BJ (cell line): ENCODE measurements around the gene HNRNPA3. TPM values are rescaled to one million over a fixed set of nuclear protein-coding genes. Genes with fewer than 3 reads are reported as not detected.

ENCODE experiments used
- CTCF ChIA-PET: fragments of 350-600 bp; formaldehyde crosslinking; extraction: SDS; loops from one replicate; lab custom pipeline; 2021; ENCODE audit warnings: antibody characterized with exemption, inconsistent platforms; lab: Yijun Ruan, JAX
- POLR2A ChIA-PET: fragments of 300-600 bp; sonication (Branson Sonifier 250); formaldehyde crosslinking; extraction: SDS; loops from one replicate; lab custom pipeline; 2021; ENCODE audit warnings: antibody characterized with exemption; lab: Charles Lee
- DNase-seq: peaks from one replicate; pipeline ENCODE4 v3.0.0-alpha.2; 2011; ENCODE audit warnings: low read depth
- H3K27me3 ChIP-seq: 2 replicates; pipeline ENCODE4 v1.6.0; 2011; ENCODE audit warnings: low read length; ENCODE audit not compliant: control insufficient read depth, insufficient read depth
- H3K36me3 ChIP-seq: 2 replicates; pipeline ENCODE4 v1.5.1; 2011; ENCODE audit warnings: low read length; ENCODE audit not compliant: control insufficient read depth, insufficient read depth
- H3K4me3 ChIP-seq: 2 replicates; pipeline ENCODE4 v1.5.1; 2011; ENCODE audit warnings: low read depth, mild to moderate bottlenecking, control low read depth, low read length
- CTCF ChIP-seq: IDR thresholded peaks from 2 replicates; pipeline ENCODE4 v1.5.1; 2011; ENCODE audit warnings: low read depth, mild to moderate bottlenecking, control low read depth, inconsistent platforms, low read length, moderate library complexity; ENCODE audit not compliant: insufficient read depth
- polyA plus RNA-seq: library from polyadenylated mRNA; depleted of rRNA; stranded (reverse); fragments of >200 nt; gene quantifications from 2 replicates; pipeline ENCODE4 v1.2.3, GENCODE V29; 2011

Gene HNRNPA3
- polyA plus RNA-seq, 1 experiment: 31.8 TPM

GRCh38 chr2:177225965-177226360 is 13.4 kb downstream of the HNRNPA3 start:
- ChIA-PET POLR2A (no interaction called here), CTCF (interaction anchor here (1.2 to 2.1 kb wide), 2 partner anchors 14 to 61 kb away, joined by 4 to 6 read pairs; no protein-coding TSS in a partner anchor)
- DNase-seq: no peak
- Histone ChIP-seq H3K36me3 (peaks cover 11% of the 10 kb centered on the region), H3K27me3 (no peaks in the 10 kb centered on the region), H3K4me3 (no peak overlapping the region)
- no peak for TF ChIP-seq CTCF

GRCh38 chr2:177229442-177230242 is 17.0 kb downstream of the HNRNPA3 start:
- Histone ChIP-seq H3K36me3 (peaks cover 20% of the 10 kb centered on the region), H3K27me3 (no peaks in the 10 kb centered on the region), H3K4me3 (no peak overlapping the region)
- CTCF ChIA-PET: interaction anchor here (1.6 to 1.7 kb wide), 2 partner anchors 34 to 65 kb away, joined by 3 to 5 read pairs; no protein-coding TSS in a partner anchor
- DNase-seq: no peak
- POLR2A ChIA-PET: interaction anchor here (0.6 kb wide), 1 partner anchor 8 kb away, joined by 6 read pairs; no protein-coding TSS in a partner anchor
- TF ChIP-seq CTCF: no peak

GRCh38 chr2:177231270-177231669 is 18.7 kb downstream of the HNRNPA3 start:
- no peak for DNase-seq
- no peak for TF ChIP-seq CTCF
- Histone ChIP-seq H3K4me3 (no peak overlapping the region), H3K36me3 (peaks cover 22% of the 10 kb centered on the region), H3K27me3 (no peaks in the 10 kb centered on the region)
- POLR2A ChIA-PET: no interaction called here
- CTCF ChIA-PET: interaction anchor here (1.0 kb wide), 1 partner anchor 13 kb away, joined by 3 read pairs; no protein-coding TSS in a partner anchor

DNA sequence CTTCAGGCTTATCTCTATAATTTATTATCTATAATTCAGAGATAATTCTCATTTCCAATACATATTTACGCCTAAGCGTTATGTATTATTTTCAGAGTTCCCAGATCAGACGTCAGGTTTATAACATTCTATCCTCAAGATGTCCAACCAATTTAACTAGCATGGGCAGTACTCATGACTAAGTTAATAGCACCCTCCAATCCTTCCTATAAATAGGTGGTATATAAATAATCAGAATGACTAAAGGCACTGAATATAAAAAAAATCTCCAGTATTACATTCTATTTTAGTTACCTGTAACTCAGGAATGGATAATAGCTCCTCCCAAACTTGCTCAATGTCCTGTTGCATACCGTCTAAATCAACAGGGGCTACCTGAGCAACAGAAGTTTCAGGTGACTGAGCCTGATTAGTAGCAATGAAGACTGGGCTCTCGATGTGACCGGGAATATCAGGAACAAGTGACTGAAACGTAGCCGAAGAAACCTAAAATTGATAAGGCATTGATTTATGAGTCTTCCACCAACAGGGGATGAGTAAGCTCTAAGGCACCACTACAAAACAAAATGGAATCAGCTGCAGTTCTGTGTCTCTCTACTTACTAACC is 19.6 kb downstream of the HNRNPA3 start:
- POLR2A ChIA-PET: no interaction called here
- CTCF ChIA-PET: interaction anchor here (2.3 kb wide), 1 partner anchor 67 kb away, joined by 7 read pairs; no protein-coding TSS in a partner anchor
- peaks cover 23% of the 10 kb centered on the region for H3K36me3 ChIP-seq

More for the DNA sequence above, 19.6 kb downstream of the HNRNPA3 start:
- H3K4me3 ChIP-seq: no peak overlapping the region
- TF ChIP-seq CTCF: no peak
- no peak for DNase-seq
- H3K27me3 ChIP-seq: no peaks in the 10 kb centered on the region
